Measurements from ENCODE around the gene PDE11A.

DNA sequence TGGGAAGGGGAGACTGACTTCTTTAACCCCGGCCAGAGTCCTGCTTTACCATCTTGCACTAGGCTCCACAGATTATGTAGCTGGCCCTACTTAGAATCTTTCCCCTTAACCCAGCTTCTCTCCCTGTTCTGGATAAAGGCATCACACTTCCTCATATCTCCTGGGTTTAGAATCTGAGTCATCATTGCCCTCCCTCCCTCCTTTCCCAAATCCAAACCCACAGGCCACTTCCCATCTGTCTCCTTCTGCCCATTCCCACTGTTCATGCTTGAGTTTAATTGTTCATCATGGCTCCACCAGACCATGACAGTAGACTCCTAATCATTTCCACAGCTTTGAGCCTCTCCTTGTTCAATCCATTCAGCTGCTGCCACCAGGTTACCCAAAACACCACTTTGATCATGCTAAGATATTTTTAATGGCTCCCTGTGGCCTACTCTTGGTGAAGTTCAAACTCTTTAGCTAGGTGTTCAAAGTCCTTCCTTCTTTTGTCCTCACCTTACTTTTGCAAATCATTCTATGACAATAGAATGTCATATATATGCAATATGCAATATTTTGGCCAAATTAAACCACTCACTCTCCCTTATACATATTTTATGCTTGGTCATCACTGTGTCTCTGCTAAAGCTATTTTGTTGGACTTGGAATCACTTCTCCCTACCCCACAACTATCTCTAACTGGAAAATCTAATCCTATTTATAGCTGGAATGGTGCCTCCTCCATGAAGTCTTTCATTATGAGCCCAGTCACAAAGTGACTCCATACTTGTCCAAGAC, 5.5 kb downstream of the PDE11A start:
- TF ChIP-seq POLR2AphosphoS5 (IDR thresholded peaks at IDR 0.05), result no peak
- TF ChIP-seq POLR2A (IDR thresholded peaks at IDR 0.05), result no peak
